ENCODE data around the gene PLRG1.
"Not testable (repeated sequence)": the region's sequence is repeated elsewhere in the genome, so short reads cannot be mapped to it uniquely, and the experiment has no call there.

PLRG1 gene

GRCh38 chr4:154549894-154550790 is at the start of gene PLRG1:
TSS of gene PLRG1 (minus strand) at chr4:154550400. CDS start at chr4:154550308, 92 bp downstream.
- peak; percentile 84 for DNase-seq (ENCODE audit: low read depth)

- no peak for DNase-seq (ENCODE audit: low read depth)
Measured at GRCh38 chr4:154597798-154598774, 47.9 kb upstream of the PLRG1 start.

GRCh38 chr4:154597281-154597680 is 47.1 kb upstream of the PLRG1 start:
- DNase-seq (ENCODE audit: low read depth), result not testable (repeated sequence)

GRCh38 chr4:154595807-154596206 is 45.6 kb upstream of the PLRG1 start:
- peak; percentile 88 for DNase-seq (ENCODE audit: low read depth)

- DNase-seq (ENCODE audit: low read depth), result not testable (repeated sequence)
Measured at GRCh38 chr4:154594343-154594742, 44.1 kb upstream of the PLRG1 start.

- DNase-seq (ENCODE audit: low read depth), result no peak
Measured at GRCh38 chr4:154593868-154594267, 43.7 kb upstream of the PLRG1 start.

GRCh38 chr4:154591890-154592289 is 41.7 kb upstream of the PLRG1 start:
- no peak for DNase-seq (ENCODE audit: low read depth)

GRCh38 chr4:154590329-154591006 is 40.3 kb upstream of the PLRG1 start, which contains the start of gene FGA:
TSS of gene FGA (minus strand) at chr4:154590742. CDS start at chr4:154590687, 55 bp downstream.
- DNase-seq (ENCODE audit: low read depth), result no peak

- DNase-seq (ENCODE audit: low read depth), result no peak
Measured at GRCh38 chr4:154589296-154590197, 39.3 kb upstream of the PLRG1 start.

GRCh38 chr4:154588198-154588597 is 38.0 kb upstream of the PLRG1 start:
- DNase-seq (ENCODE audit: low read depth), result no peak

- DNase-seq (ENCODE audit: low read depth), result no peak
Measured at GRCh38 chr4:154586296-154587033, 36.3 kb upstream of the PLRG1 start.

GRCh38 chr4:154585369-154586018 is 35.3 kb upstream of the PLRG1 start:
- DNase-seq (ENCODE audit: low read depth), result no peak

- no peak for DNase-seq (ENCODE audit: low read depth)
Measured at GRCh38 chr4:154584259-154584658, 34.1 kb upstream of the PLRG1 start.

GRCh38 chr4:154583677-154584076 is 33.5 kb upstream of the PLRG1 start:
- DNase-seq (ENCODE audit: low read depth), result no peak

- DNase-seq (ENCODE audit: low read depth), result no peak
Measured at GRCh38 chr4:154583230-154583629, 33.0 kb upstream of the PLRG1 start.

- no peak for DNase-seq (ENCODE audit: low read depth)
Measured at GRCh38 chr4:154582723-154583122, 32.5 kb upstream of the PLRG1 start.

GRCh38 chr4:154579927-154580326 is 29.7 kb upstream of the PLRG1 start:
- no peak for DNase-seq (ENCODE audit: low read depth)

- DNase-seq (ENCODE audit: low read depth), result no peak
Measured at GRCh38 chr4:154578919-154579318, 28.7 kb upstream of the PLRG1 start.

- peak; percentile 19 for DNase-seq (ENCODE audit: low read depth)
Measured at GRCh38 chr4:154577324-154577723, 27.1 kb upstream of the PLRG1 start.

GRCh38 chr4:154574311-154574710 is 24.1 kb upstream of the PLRG1 start:
- no peak for DNase-seq (ENCODE audit: low read depth)

Measured in amniotic epithelial cell (primary cell).